Endothelial cell of umbilical vein (primary cell): Measurements from ENCODE around the gene DGAT2L6.

Experiments used
- CTCF ChIP-seq, 2 donors: IDR thresholded peaks; 1 replicate in 1 of 2; 2 replicates in 1 of 2; pipeline ENCODE4 v1.5.1; 2011; ENCODE audit warnings: low read length in 2 of 2, mild to moderate bottlenecking in 2 of 2, moderate library complexity in 2 of 2, control low read depth in 1 of 2, inconsistent platforms in 1 of 2, low read depth in 1 of 2; ENCODE audit not compliant: insufficient read depth in 1 of 2; ENCODE audit errors: extremely low read depth in 1 of 2
- EZH2 ChIP-seq: IDR thresholded peaks from 2 replicates; pipeline ENCODE4 v1.6.1; 2012; ENCODE audit warnings: borderline replicate concordance, low read depth, mild to moderate bottlenecking, moderate library complexity, low read length, inconsistent platforms; ENCODE audit not compliant: severe bottlenecking
- FOS ChIP-seq: IDR thresholded peaks from 2 replicates; pipeline ENCODE4 v1.6.1; 2011; ENCODE audit warnings: mild to moderate bottlenecking, low read length, moderate library complexity, borderline replicate concordance; ENCODE audit not compliant: insufficient read depth
- GATA2 ChIP-seq: IDR thresholded peaks from 2 replicates; pipeline ENCODE4 v1.7.0; 2011; ENCODE audit warnings: low read depth, mild to moderate bottlenecking, moderate library complexity, mixed read lengths, low read length; ENCODE audit not compliant: insufficient read length, insufficient read depth
- JUN ChIP-seq: IDR thresholded peaks from 2 replicates; pipeline ENCODE4 v1.6.1; 2011; ENCODE audit warnings: borderline replicate concordance, low read depth; ENCODE audit not compliant: insufficient read length, insufficient read depth
- MAX ChIP-seq: IDR thresholded peaks from 2 replicates; pipeline ENCODE4 v1.6.1; 2011; ENCODE audit not compliant: insufficient read depth, insufficient read length
- MYC ChIP-seq: IDR thresholded peaks from one replicate; pipeline ENCODE4 v1.6.1; 2011; ENCODE audit warnings: mild to moderate bottlenecking, low read depth, low read length
- POLR2A ChIP-seq: IDR thresholded peaks from 2 replicates; pipeline ENCODE4 v1.6.1; 2012; ENCODE audit warnings: low read depth, mild to moderate bottlenecking, control low read depth, low read length
- POLR2AphosphoS5 ChIP-seq: IDR thresholded peaks from 2 replicates; pipeline ENCODE4 v1.6.1; 2012; ENCODE audit warnings: low read depth, mild to moderate bottlenecking, control low read depth, low read length, moderate library complexity; ENCODE audit not compliant: insufficient read depth

GRCh38 chrX:70183091-70183490 lies 5.8 kb downstream of the DGAT2L6 start:
- TF ChIP-seq POLR2A (no peak), CTCF (IDR thresholded peaks at IDR 0.05; ENCODE audit: extremely low read depth in 1 of 2, insufficient read depth in 1 of 2, low read depth in 1 of 2, low read length in 2 of 2) (no peak), POLR2AphosphoS5 (no peak), EZH2 (no peak), MYC (no peak), JUN (no peak), GATA2 (no peak), FOS (no peak), MAX (no peak)
